NT2/D1 (cell line): ENCODE results near the gene TGM2.

Source experiments
- DNase-seq: peaks from one replicate; pipeline ENCODE4 v3.0.0-alpha.2; 2011; ENCODE audit warnings: low read depth, low spot score
- H3K27me3 ChIP-seq: 2 replicates; pipeline ENCODE4 v1.6.0; 2011; ENCODE audit warnings: mild to moderate bottlenecking; ENCODE audit not compliant: insufficient read length, insufficient read depth
- H3K36me3 ChIP-seq: 2 replicates; pipeline ENCODE4 v1.6.1; 2011; ENCODE audit warnings: mild to moderate bottlenecking, low read length, mixed read lengths; ENCODE audit not compliant: insufficient read depth, insufficient read length
- H3K4me1 ChIP-seq: 2 replicates; pipeline ENCODE4 v1.5.1; 2011; ENCODE audit not compliant: insufficient read depth, insufficient read length
- H3K4me3 ChIP-seq: 2 replicates; pipeline ENCODE4 v1.5.1; 2011; ENCODE audit warnings: low read depth; ENCODE audit not compliant: insufficient read length
- H3K9ac ChIP-seq: 2 replicates; pipeline ENCODE4 v1.6.0; 2011; ENCODE audit warnings: low read depth; ENCODE audit not compliant: insufficient read length
- H3K9me3 ChIP-seq: 2 replicates; pipeline ENCODE4 v1.5.1; 2011; ENCODE audit warnings: mild to moderate bottlenecking, low read length; ENCODE audit not compliant: insufficient read depth
- SUZ12 ChIP-seq: IDR thresholded peaks from 2 replicates; pipeline ENCODE4 v1.6.1; 2011; ENCODE audit not compliant: insufficient read length, insufficient read depth; ENCODE audit errors: extremely low read depth
- YY1 ChIP-seq: IDR thresholded peaks from 2 replicates; pipeline ENCODE4 v1.6.1; 2011; ENCODE audit not compliant: insufficient read length, insufficient read depth
- ZNF274 ChIP-seq: IDR thresholded peaks from 2 replicates; pipeline ENCODE4 v1.6.1; 2011; ENCODE audit warnings: mild to moderate bottlenecking, low read depth, low read length

TGM2 gene

GRCh38 chr20:38131588-38132121 is 33.4 kb downstream of the TGM2 start:
- no peak overlapping the region for H3K9ac ChIP-seq
- no peak for DNase-seq
- TF ChIP-seq SUZ12 (no peak), YY1 (no peak), ZNF274 (no peak)

GRCh38 chr20:38130687-38131587 is 34.1 kb downstream of the TGM2 start:
- Histone ChIP-seq H3K4me1 (peaks cover 7% of the 10 kb centered on the region), H3K4me3 (no peak overlapping the region), H3K27me3 (no peaks in the 10 kb centered on the region), H3K36me3 (no peaks in the 10 kb centered on the region), H3K9me3 (no peaks in the 10 kb centered on the region), H3K9ac (no peak overlapping the region)
- no peak for DNase-seq
- TF ChIP-seq SUZ12 (no peak), ZNF274 (no peak), YY1 (no peak)

More at GRCh38 chr20:38131588-38132121, 33.4 kb downstream of the TGM2 start:
- Histone ChIP-seq H3K4me1 (peaks cover 7% of the 10 kb centered on the region), H3K27me3 (no peaks in the 10 kb centered on the region), H3K9me3 (no peaks in the 10 kb centered on the region), H3K4me3 (no peak overlapping the region), H3K36me3 (peaks cover 3% of the 10 kb centered on the region)

- H3K9ac ChIP-seq: no peak overlapping the region
- H3K4me1 ChIP-seq: peaks cover 5% of the 10 kb centered on the region
- H3K36me3 ChIP-seq: no peaks in the 10 kb centered on the region
- no peak for DNase-seq
- no peaks in the 10 kb centered on the region for H3K9me3 ChIP-seq
- no peaks in the 10 kb centered on the region for H3K27me3 ChIP-seq
- no peak overlapping the region for H3K4me3 ChIP-seq
- TF ChIP-seq ZNF274 (no peak), SUZ12 (no peak), YY1 (no peak)
Observed at GRCh38 chr20:38129893-38130609, 35.0 kb downstream of the TGM2 start.

GRCh38 chr20:38129248-38129865 is 35.7 kb downstream of the TGM2 start:
- Histone ChIP-seq H3K36me3 (no peaks in the 10 kb centered on the region), H3K9ac (no peak overlapping the region), H3K27me3 (no peaks in the 10 kb centered on the region), H3K4me3 (no peak overlapping the region), H3K4me1 (peaks cover 2% of the 10 kb centered on the region), H3K9me3 (no peaks in the 10 kb centered on the region)
- DNase-seq: no peak
- no peak for TF ChIP-seq ZNF274
- TF ChIP-seq SUZ12: no peak
- no peak for TF ChIP-seq YY1

GRCh38 chr20:38128691-38129090 is 36.4 kb downstream of the TGM2 start:
- TF ChIP-seq SUZ12 (no peak), ZNF274 (no peak), YY1 (no peak)
- DNase-seq: no peak
- no peaks in the 10 kb centered on the region for H3K9me3 ChIP-seq
- no peaks in the 10 kb centered on the region for H3K4me1 ChIP-seq
- H3K9ac ChIP-seq: no peak overlapping the region
- no peaks in the 10 kb centered on the region for H3K36me3 ChIP-seq
- H3K4me3 ChIP-seq: no peak overlapping the region
- H3K27me3 ChIP-seq: no peaks in the 10 kb centered on the region

GRCh38 chr20:38127920-38128528 is 37.0 kb downstream of the TGM2 start:
- H3K9me3 ChIP-seq: no peaks in the 10 kb centered on the region
- no peaks in the 10 kb centered on the region for H3K4me1 ChIP-seq
- no peak for DNase-seq
- TF ChIP-seq SUZ12 (no peak), ZNF274 (no peak), YY1 (no peak)
- H3K36me3 ChIP-seq: no peaks in the 10 kb centered on the region
- H3K27me3 ChIP-seq: no peaks in the 10 kb centered on the region
- no peak overlapping the region for H3K9ac ChIP-seq
- H3K4me3 ChIP-seq: no peak overlapping the region
